Dedifferentiated amniotic fluid mesenchymal stem cell (primary cell): ENCODE data around the gene STC2.
"Not testable (repeated sequence)": the region's sequence is repeated elsewhere in the genome, so short reads cannot be mapped to it uniquely, and the experiment has no call there.

Experiments
- DNase-seq: peaks from one replicate; pipeline ENCODE4 v3.0.0-alpha.2; 2016; ENCODE audit errors: extremely low spot score

STC2 gene

GRCh38 chr5:173327948-173328843, at the start of gene STC2:
Gene STC2 (minus strand): TSS chr5:173328414. CDS start chr5:173328193, 221 bp downstream.
- peak; percentile 92 for DNase-seq

- no peak for DNase-seq
These were observed 43.2 kb upstream of the STC2 start for GRCh38 chr5:173371400-173371799.

- not testable (repeated sequence) for DNase-seq
These were observed 35.2 kb upstream of the STC2 start for GRCh38 chr5:173363406-173363805.

GRCh38 chr5:173355561-173355960, 27.3 kb upstream of the STC2 start:
- no peak for DNase-seq

DNA sequence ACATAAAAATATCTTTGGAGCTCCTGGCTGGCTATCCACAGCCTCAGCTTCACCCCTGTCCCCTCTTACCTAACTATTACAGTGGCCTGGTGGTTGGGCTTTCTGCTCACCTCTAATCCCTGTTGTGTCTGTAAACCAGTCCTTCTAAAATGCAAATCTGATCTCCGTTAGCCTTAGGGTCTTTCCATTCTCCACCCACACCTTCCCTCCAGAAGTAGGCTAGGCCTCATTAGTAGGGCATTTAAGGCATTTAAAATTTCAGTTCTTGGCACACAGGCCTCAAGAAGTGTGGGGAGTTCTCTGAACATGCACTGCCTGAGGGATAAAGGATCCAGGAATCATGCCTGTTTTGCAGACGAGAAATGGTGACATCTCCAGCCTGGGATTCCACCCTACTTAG, 26.4 kb upstream of the STC2 start:
- no peak for DNase-seq

DNA sequence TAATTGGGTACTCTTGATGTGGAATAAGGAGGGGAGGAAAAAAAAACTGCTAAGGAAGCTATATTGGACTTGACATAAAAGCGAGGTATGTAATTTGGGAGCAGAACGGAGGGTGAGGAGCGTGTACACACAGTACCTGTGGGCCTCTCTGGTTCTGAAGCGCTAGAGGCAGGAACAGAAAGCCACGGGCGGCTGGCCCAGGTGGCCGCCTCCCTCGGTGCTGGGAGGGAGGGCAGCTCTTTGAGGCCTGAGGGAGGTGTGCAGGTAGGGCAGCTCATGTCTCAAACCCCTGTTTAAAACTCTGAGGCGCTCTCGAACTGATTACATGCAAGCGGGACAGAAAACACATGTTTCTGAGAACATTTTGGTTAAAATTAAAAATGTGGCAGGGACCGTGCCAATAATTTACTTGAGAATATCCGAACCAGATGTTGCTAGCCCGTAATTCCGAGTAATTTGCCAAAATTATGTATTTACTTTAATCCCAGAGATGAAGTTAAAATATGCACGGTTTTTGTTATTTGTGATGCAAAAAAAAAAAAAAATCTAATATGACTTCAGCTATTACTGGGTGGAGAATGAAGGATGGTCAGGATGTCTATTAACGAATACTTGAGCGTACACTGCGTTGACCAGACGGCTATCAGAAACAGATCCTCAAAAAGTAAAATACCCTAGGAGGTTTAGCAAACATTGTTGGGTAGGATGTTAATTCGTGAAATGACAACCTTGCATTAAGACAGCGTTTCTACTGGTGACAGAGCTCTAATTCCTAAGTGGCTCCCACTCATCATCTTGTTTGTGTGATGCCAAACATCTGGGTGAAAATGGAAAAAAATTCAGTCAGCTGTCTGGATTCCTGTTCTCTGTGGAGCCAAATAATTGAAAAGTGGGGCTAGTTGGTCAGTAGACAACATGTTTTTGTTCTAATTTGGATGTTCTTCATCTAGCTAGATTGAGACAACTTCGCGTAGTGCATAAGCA, 24.4 kb upstream of the STC2 start:
- DNase-seq, result no peak

GRCh38 chr5:173342813-173343755, 14.9 kb upstream of the STC2 start:
- no peak for DNase-seq

DNA sequence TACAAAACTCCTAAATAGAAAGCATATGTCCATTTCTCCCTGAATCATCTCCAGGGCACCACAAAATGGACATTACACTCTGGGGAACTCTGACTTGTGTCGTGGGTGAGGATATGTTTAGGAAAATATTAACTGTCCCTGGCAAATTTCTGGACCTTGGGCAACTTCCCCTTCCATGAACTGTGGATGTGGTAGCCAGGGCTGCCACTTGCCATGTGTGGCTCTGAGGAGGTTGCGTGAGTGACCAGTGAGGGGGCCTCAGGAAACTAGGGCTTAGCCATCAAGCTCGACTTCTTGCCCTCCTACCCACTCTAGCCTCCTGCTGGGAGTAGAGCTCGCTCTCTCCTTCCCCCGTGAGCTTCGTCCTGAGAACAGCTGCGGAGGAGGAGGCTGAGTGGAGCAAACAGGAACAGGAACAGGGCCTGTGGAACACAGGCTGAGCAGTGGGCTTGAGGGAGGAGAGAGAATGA, 13.8 kb upstream of the STC2 start:
- no peak for DNase-seq

- no peak for DNase-seq
These were observed 12.8 kb upstream of the STC2 start for GRCh38 chr5:173340984-173341383.

DNA sequence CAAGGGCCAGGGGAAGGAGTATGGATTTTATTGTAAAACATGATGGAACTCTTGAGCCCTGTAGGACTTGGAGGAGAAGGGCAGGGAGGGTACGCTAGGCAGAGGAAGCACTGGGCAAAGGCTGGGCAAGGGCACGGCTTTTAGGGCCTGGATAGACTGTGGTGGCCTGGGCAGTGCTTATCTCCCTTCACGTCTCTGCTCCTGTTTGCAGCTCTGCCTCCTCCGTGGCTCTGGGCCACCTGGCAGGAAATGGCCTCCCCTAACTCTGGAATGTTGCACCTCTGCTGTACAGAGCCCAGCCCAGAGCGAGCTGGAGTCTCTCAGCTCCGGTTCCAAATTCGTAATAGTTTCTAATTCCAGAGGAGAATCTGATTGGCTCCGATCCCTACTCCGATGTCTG, 12.2 kb upstream of the STC2 start:
- no peak for DNase-seq

DNA sequence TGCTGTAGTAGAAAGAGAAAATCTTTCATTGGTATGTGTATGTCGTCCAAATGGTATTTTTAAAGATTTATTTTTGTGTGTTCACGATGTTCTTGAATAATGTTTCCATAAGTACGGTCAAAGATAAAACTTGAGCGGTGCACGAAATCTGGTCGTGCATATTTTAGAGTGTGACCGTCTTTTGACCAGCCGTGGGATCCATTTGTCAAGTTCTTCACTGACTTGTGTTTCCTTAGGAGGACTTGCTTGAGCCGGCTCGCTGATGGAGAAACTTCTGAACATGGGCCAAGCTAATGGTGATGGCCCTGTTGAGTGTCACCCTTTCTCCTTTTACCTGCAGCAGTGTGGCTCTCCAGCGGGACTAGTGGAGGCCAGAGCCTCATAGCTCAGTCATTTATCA, 11.1 kb upstream of the STC2 start:
- DNase-seq, result no peak

DNA sequence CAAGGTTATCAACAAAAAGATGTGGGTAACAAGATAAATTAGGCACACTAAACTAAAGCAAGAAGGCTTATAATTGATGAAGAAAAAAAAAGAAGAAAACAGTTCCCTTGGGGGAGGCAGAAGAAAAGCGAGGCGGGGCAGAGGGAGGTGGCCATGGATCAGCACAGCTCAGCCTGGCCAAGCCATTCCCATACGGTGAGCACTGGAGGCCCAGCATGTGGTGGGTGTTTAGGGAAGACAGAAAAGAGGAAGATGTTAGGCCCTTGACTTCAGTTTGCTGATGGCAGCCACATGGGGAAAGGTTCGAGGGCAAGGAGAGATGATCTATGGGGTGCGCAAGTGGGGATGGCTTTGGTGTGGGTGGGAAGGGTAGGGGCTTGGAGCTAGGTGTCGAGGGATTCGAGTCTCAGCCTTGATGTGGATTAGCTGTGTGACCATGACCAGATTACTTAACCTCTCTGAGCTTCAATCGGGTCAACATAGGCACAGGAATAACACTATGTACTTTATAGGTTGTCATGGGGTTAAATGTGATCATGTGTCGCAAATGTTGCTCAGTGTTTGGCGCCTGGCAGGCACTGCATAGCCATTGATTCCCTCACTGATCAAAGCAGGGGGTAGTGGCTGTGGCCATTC, 10.3 kb upstream of the STC2 start:
- no peak for DNase-seq

DNA sequence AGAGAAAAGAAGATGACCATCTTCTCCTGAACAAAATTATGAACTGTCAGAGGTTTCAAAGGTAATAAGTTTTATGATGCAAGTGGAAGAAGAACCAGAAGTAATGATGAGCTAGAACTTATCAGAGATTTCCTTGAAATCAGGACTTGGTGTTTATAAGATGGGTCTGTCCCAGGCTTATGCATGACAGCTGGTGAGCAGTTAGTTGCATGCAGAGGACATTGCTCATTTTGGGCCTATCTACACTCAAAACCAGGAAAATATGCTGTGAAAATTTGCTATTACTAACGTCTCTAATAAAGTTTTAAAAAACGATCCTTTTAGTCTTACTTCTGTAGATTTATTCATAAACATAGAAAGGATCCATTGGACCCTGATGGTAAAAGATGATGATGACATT, 6.6 kb upstream of the STC2 start:
- DNase-seq, result no peak

- DNase-seq, result peak; percentile 66
These were observed 5.9 kb upstream of the STC2 start for GRCh38 chr5:173333925-173334661.

DNA sequence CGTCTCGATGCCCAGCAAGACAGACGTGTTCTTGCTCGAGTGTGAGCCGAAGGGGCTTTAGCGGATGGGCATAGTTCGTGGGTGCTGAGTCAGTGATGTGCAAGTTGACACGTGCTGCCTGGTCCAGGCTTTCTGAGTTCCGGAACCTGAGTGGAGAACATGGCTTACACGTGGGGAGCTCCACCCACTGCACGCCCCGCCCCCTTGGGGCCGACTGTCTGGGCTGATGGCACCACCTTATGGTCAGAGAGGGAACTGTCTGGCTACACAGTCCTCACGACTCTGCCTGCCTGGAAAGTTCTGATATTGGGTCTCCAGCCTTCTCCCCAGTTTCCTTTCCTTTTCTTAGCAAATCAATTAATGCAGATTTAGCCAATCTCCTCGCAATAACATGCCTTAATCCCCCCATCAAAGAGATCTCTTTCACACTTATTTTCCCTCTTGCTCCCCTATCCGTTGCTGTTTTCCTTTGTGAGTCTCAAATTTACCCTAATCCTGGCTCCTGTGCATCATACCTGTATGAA, 3.8 kb upstream of the STC2 start:
- peak; percentile 47 for DNase-seq

DNA sequence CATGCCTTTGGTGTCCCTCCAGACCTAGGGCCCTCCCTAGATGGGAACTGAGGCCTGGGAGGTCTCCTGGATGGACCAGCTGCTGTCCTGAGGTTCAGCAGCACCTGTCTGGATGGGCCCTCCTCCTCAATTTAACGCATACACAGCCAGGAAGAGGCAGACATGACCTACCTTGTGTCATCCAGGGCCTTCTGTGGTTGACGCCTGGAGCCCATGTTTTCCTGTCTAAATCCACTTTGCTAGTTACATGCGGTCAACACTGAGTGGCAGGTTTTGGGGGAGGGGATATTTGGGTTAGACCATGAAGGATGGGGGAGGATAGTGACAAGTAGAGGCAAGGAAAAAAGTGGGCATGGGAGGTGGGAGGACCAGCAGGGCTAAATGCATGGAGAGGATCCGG, 3.1 kb upstream of the STC2 start:
- no peak for DNase-seq

DNA sequence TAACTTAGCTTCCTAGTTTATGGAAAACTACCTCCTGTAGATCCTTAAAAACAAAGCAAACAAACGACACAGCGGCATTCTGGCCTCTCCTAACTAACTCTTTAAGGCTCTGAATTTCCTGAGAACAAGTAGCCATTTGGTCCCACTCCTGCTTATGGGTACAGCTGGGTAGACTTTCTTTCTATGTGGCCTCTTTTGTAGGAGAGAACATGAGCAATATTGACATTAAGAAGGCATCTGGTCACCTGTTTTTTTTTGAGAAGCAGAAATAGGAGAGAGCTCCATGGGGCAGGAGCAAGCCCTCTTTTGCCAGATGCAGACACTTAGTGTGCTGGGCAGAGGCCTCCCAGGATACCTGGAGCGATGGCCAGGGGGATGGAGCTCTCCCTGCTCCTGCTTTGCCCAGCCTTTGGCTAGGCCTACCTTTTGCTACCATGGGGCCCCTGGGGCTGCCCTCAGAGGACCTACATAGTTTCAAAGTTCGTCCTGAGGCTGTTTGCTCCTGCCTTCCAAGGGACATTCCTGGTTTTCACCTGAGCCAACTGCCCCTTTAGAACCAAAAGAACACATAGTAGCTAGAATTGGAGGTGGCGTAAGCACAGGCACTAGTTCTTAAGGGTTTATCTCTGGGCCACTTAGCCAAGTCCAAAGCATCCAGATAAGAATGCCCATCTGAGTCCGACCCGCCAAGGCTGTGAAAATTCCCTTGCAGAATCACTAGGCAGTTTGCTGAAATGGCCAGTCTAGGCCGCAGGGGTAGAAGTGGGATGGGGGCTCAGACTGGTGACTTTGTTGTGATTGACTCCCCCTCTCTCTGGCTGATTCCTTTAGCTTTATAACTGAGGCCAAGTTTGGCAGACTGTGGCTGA, 2.4 kb upstream of the STC2 start:
- DNase-seq, result no peak

DNA sequence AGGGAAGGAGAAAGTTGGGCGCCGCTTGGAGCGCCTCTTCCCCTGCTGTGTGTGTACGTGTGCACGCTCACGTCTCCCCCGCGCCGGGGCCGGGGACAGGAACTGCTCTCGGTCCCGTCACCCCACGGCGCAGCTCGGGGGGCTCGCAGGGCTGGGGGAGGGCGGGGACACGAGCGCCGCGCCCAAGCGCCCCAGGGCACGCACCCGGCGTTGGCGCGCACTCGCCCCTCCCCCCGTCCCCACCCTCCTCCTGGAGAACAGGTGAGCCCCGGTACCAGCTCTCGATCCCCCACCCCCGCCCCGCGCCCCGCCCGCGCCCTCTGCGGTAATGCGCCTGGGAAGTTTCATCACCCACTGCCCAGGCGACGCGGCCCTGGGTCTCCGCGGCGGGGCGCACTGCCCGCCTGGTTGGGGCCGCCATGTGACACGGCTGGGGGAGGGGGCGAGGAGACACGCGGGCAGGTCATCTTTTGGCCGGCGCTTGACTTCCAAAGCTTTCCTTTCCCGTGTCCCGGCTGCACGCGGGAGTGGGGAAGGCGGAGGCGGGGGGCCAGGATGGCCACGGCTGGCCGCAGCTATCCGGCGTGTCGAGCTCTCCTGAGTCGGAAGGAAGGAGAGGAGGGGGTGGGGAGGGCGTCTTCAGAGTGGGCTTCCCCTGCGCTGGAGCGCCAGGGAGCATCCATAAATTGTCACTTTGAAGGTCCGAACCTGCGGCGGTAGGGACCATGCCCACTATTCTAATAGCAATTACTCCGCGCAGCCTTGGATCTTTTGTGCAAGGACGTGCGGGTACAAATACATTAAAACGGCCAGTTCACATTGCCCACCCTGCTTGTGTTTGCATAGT, 1.5 kb upstream of the STC2 start:
- DNase-seq, result peak; percentile 17
